ENCODE measurements around the gene OSR1.

GRCh38 chr2:19360966-19361321 lies 2.5 kb upstream of the OSR1 start:
- TF ChIP-seq CTCF (IDR thresholded peaks at IDR 0.05) (no peak), EZH2 (IDR thresholded peaks at IDR 0.05) (no peak)

Measured in neural progenitor cell (in vitro differentiated cells).